ENCODE measurements around the gene FBXW7. TPM values are rescaled to one million over a fixed set of nuclear protein-coding genes. Genes with fewer than 3 reads are reported as not detected.

The FBXW7 gene
- total RNA-seq, 3 donors from 2014 or later (not counting 1 experiment from before 2014, with no cell fraction given), result 172 to 202 (median 175) TPM

GRCh38 chr4:152579916-152580315, 44.0 kb upstream of the FBXW7 start:
- H3K4me1 Mint-ChIP-seq, result no peaks in the 10 kb centered on the region
- ATAC-seq (no peak), DNase-seq (no peak)
- H3K4me3 ChIP-seq (ENCODE audit: low read length), result no peak overlapping the region
- no peaks in the 10 kb centered on the region for H3K9me3 ChIP-seq (ENCODE audit: control insufficient read depth, insufficient read depth, low read length)
- H3K27me3 Mint-ChIP-seq (ENCODE audit: low read depth in 2 of 2), result peaks cover 9 to 33% of the 10 kb centered on the region in 2 donors
- no peak overlapping the region for H3K4me3 Mint-ChIP-seq
- H3K27ac Mint-ChIP-seq, result no peak overlapping the region
- no peaks in the 10 kb centered on the region for H3K36me3 Mint-ChIP-seq
- no peaks in the 10 kb centered on the region for H3K4me1 ChIP-seq (ENCODE audit: control insufficient read depth, insufficient read depth, low read length)
- intact Hi-C loops (cut with micrococcal nuclease), result no loop called here
- no peaks in the 10 kb centered on the region for H3K9me3 Mint-ChIP-seq
- TF ChIP-seq CTCF (IDR thresholded peaks at IDR 0.05), result no peak
- no peaks in the 10 kb centered on the region for H3K36me3 ChIP-seq (ENCODE audit: control insufficient read depth, insufficient read depth, low read length)
- peaks cover 2% of the 10 kb centered on the region for H3K27me3 ChIP-seq (ENCODE audit: control insufficient read depth, insufficient read depth, low read length)
- 95% methylated on average over 6 of the region's 6 CpGs for WGBS (ENCODE audit: insufficient coverage)
- no peak overlapping the region for H3K27ac ChIP-seq (ENCODE audit: low read length)

GRCh38 chr4:152579107-152579764, 43.3 kb upstream of the FBXW7 start:
- H3K9me3 ChIP-seq (ENCODE audit: control insufficient read depth, insufficient read depth, low read length), result no peaks in the 10 kb centered on the region
- TF ChIP-seq CTCF (IDR thresholded peaks at IDR 0.05), result no peak
- H3K27me3 Mint-ChIP-seq (ENCODE audit: low read depth in 2 of 2), result peaks cover 10 to 39% of the 10 kb centered on the region in 2 donors
- no peak overlapping the region for H3K27ac ChIP-seq (ENCODE audit: low read length)
- no peak overlapping the region for H3K27ac Mint-ChIP-seq
- no peaks in the 10 kb centered on the region for H3K4me1 ChIP-seq (ENCODE audit: control insufficient read depth, insufficient read depth, low read length)
- no peak for ATAC-seq
- H3K4me3 Mint-ChIP-seq, result no peak overlapping the region
- no peak for DNase-seq
- H3K27me3 ChIP-seq (ENCODE audit: control insufficient read depth, insufficient read depth, low read length), result peaks cover 2% of the 10 kb centered on the region
- no peaks in the 10 kb centered on the region for H3K36me3 ChIP-seq (ENCODE audit: control insufficient read depth, insufficient read depth, low read length)
- 92% methylated on average over 9 of the region's 11 CpGs for whole genome bisulfite sequencing (ENCODE audit: insufficient coverage)
- no peaks in the 10 kb centered on the region for H3K9me3 Mint-ChIP-seq
- no peaks in the 10 kb centered on the region for H3K4me1 Mint-ChIP-seq
- H3K36me3 Mint-ChIP-seq, result no peaks in the 10 kb centered on the region
- H3K4me3 ChIP-seq (ENCODE audit: low read length), result no peak overlapping the region
- intact Hi-C loops (cut with micrococcal nuclease), result no loop called here

GRCh38 chr4:152578670-152579069, 42.8 kb upstream of the FBXW7 start:
- no peaks in the 10 kb centered on the region for H3K36me3 ChIP-seq (ENCODE audit: control insufficient read depth, insufficient read depth, low read length)
- intact Hi-C loops (cut with micrococcal nuclease), result no loop called here
- H3K4me1 ChIP-seq (ENCODE audit: control insufficient read depth, insufficient read depth, low read length), result no peaks in the 10 kb centered on the region
- no peak overlapping the region for H3K4me3 Mint-ChIP-seq
- no peaks in the 10 kb centered on the region for H3K36me3 Mint-ChIP-seq
- H3K27ac ChIP-seq (ENCODE audit: low read length), result no peak overlapping the region
- H3K27me3 ChIP-seq (ENCODE audit: control insufficient read depth, insufficient read depth, low read length), result peaks cover 2% of the 10 kb centered on the region
- 100% methylated on average over 1 of the region's 1 CpG for WGBS (ENCODE audit: insufficient coverage)
- H3K27me3 Mint-ChIP-seq (ENCODE audit: low read depth in 2 of 2), result peaks cover 13 to 45% of the 10 kb centered on the region in 2 donors
- no peaks in the 10 kb centered on the region for H3K4me1 Mint-ChIP-seq
- no peak overlapping the region for H3K4me3 ChIP-seq (ENCODE audit: low read length)
- no peak for TF ChIP-seq CTCF (IDR thresholded peaks at IDR 0.05)
- no peak for DNase-seq
- no peaks in the 10 kb centered on the region for H3K9me3 Mint-ChIP-seq
- no peak for ATAC-seq
- H3K9me3 ChIP-seq (ENCODE audit: control insufficient read depth, insufficient read depth, low read length), result no peaks in the 10 kb centered on the region
- H3K27ac Mint-ChIP-seq, result no peak overlapping the region
